ENCODE data around the gene RHBDD1.

The RHBDD1 gene

DNA sequence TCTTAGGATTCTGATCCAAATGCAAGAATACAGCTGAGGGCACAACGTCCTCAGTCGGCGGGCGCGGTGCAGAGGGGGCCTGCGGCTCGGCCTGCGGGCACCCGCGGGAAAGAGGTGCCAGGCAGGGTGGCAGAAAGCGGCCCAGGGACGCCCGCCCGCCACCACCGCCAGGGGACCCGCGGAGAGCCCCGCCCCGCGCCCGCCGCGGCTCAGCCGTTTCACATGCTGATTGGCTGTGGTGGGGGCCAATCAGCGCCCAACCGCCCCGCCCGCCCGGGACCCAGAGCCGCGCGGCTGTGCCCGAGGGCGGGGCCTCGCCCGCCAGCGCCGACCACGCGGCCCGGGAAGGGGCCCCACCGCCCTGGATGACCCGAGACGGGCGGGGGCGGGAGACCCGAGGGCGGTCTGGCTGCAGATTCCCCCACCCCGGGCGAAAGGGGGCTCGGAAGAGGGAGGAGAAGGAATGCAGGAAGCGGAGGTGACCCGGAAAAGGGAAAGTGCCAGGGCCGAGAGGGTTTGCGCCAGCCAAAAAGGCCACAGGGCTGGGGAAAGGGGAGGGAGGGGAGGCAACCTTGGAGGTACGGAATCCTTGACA lies 44.3 kb upstream of the RHBDD1 start:
- H3K4me3 ChIP-seq (replicated peaks; ENCODE audit: low read depth, low read length), result peak overlapping the region; percentile 77
- TF ChIP-seq, protein P1, sequence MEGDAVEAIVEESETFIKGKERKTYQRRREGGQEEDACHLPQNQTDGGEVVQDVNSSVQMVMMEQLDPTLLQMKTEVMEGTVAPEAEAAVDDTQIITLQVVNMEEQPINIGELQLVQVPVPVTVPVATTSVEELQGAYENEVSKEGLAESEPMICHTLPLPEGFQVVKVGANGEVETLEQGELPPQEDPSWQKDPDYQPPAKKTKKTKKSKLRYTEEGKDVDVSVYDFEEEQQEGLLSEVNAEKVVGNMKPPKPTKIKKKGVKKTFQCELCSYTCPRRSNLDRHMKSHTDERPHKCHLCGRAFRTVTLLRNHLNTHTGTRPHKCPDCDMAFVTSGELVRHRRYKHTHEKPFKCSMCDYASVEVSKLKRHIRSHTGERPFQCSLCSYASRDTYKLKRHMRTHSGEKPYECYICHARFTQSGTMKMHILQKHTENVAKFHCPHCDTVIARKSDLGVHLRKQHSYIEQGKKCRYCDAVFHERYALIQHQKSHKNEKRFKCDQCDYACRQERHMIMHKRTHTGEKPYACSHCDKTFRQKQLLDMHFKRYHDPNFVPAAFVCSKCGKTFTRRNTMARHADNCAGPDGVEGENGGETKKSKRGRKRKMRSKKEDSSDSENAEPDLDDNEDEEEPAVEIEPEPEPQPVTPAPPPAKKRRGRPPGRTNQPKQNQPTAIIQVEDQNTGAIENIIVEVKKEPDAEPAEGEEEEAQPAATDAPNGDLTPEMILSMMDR (IDR thresholded peaks at IDR 0.05; ENCODE audit: low read depth, low read length, missing control alignments), result peak; percentile 13
- DNase-seq (ENCODE audit: extremely low read depth, low read depth), result no peak

DNA sequence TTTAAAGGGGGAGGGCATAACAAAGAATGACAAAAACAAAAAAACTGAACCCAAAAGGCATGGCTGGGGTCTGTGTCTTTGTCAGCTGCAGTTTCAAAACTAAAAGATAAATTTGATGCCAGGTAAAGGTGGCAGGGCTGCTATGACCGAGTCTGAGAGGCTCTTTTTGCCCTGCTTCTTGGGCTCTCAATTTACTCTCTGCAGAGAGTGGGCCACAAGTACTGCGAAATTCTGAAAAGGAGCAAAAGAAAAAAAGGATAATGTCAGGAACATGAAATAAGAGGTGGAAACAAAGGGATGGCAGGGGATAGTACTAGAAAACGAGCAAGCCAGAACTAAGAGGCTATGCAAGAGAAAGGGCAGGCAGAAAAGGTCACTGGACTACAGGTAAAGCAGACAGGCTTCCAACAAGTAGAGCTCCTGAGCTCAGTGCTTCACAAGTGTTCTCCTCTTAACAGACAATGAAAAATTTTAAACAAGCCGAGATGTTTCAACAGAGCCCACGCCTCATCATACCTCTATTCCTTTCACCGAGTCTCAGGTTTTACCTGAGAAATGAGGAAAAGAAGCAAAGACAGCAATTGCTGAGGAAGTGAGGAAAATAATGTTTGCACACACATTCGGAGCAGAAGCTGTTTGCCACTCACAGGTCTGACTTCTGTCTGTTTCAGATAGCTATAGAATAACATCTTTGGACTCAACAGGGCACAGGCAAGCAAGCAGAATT lies 43.5 kb upstream of the RHBDD1 start:
- no peak for DNase-seq (ENCODE audit: extremely low read depth, low read depth)
- H3K4me3 ChIP-seq (replicated peaks; ENCODE audit: low read depth, low read length), result peak overlapping the region; percentile 77
- TF ChIP-seq, protein P1 (IDR thresholded peaks at IDR 0.05; ENCODE audit: low read depth, low read length, missing control alignments), result no peak

DNA sequence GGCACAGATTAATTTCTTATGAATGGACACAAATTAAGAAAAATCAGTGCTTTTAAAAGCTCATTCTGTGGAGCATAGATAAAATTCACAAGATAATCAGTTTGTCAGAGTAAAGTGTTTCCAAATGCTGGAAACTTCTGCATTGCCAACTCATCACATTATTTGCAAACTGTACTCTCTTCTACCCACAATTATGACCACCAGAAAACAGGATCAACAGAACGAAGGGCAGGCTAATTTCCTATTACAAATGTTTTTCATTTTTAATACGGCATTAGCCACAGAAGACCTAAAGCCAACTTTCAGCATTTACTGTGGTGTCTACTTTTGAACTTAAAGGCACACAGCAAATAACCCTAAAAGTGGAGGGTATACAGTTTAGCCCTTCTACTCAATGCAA lies 42.2 kb upstream of the RHBDD1 start:
- DNase-seq (ENCODE audit: extremely low read depth, low read depth), result no peak
- TF ChIP-seq, protein P1 (IDR thresholded peaks at IDR 0.05; ENCODE audit: low read depth, low read length, missing control alignments), result no peak

DNA sequence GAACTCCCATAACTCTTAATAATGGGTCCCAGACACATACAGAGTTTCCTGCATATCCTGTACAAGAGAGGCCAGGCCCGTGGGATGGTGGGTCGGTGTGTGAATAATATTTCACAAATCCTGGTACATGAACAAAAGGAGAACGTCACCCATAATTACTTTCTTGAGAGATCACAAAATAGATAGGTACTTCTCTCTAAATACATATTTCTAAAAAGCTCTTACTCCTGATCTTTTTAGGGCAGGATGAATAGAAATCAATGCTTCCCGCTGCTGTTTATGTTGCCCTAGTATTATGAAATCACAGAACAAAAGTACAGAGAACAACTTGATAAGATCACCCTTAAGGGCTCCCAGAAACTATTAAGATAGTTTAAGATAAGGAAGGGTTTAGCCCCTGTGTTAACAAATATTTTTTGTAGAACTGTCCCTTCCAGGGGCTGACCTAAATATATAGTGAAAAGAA lies 41.6 kb upstream of the RHBDD1 start:
- TF ChIP-seq, protein P1 (IDR thresholded peaks at IDR 0.05; ENCODE audit: low read depth, low read length, missing control alignments), result no peak
- peak overlapping the region; percentile 77 for H3K4me3 ChIP-seq (replicated peaks; ENCODE audit: low read depth, low read length)
- DNase-seq (ENCODE audit: extremely low read depth, low read depth), result no peak

More for the DNA sequence above, 42.2 kb upstream of the RHBDD1 start:
- H3K4me3 ChIP-seq (replicated peaks; ENCODE audit: low read depth, low read length), result peak overlapping the region; percentile 77

DNA sequence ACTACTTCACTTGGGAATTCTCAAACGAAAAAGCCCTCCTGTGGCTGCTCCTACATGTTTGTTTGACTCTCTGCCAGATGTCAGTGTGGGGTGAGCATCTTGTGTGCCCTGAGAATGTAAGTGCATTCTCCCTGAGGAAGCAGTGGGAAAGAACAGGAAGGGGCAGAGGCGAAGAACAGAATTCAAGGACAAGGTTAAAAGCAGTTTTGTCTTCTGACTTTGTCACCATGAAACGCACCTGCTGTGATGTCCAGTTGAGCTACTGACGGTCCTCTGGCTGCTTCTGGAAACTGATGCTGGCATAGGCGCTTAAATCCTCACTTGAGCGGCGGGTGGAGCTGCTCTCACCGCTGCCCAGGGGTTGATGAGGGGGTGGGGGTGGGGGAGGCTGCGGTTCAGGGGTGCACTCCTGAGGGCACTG lies 41.1 kb upstream of the RHBDD1 start:
- TF ChIP-seq, protein P1 (IDR thresholded peaks at IDR 0.05; ENCODE audit: low read depth, low read length, missing control alignments), result no peak
- no peak for DNase-seq (ENCODE audit: extremely low read depth, low read depth)
- H3K4me3 ChIP-seq (replicated peaks; ENCODE audit: low read depth, low read length), result peak overlapping the region; percentile 77

DNA sequence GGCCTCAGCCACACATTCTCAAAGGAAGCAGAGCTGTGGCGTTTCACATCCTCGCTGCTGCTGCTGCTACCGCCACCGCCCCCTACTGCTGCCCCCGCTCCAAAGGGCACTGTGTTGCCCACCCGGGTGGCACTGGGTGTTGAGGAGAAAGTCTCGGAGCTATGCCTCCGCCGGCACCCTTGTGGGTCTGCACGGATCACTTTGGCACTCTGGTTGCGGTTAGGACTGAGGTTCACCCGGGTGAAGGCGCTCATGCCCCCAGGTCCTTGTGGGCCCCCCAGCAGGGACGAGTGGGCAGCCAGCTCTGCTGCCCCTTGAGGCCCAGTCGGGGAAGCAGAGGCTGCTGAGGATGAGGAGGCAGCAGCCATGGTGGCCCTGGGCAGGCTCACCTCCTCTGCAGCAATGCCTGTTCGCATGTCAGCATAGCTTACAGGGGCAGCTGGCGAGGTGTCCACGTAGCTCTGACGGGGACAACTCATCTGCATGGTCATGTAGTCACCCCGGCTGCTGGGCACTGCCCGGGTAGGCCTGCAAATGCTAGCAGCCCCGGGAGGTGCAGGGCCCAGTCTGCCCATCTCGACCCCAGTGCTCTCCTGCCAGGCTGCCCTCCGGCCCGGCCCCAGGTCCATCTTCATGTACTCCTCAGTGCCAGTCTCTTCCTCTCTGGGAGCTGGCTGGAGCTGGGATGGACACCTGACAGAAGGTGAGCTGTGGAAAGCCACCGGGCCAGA lies 40.4 kb upstream of the RHBDD1 start:
- no peak for DNase-seq (ENCODE audit: extremely low read depth, low read depth)
- TF ChIP-seq, protein P1 (IDR thresholded peaks at IDR 0.05; ENCODE audit: low read depth, low read length, missing control alignments), result no peak
- H3K4me3 ChIP-seq (replicated peaks; ENCODE audit: low read depth, low read length), result peak overlapping the region; percentile 77

Data from HFF-Myc (cell line).